ENCODE results near the gene CCDC191.

- TF ChIP-seq EZH2 (IDR thresholded peaks at IDR 0.05; ENCODE audit: borderline replicate concordance, low read depth, low read length, severe bottlenecking) (no peak), CTCF (IDR thresholded peaks at IDR 0.05; ENCODE audit: borderline replicate concordance, extremely low read depth, low read length, poor library complexity, severe bottlenecking) (no peak)
These were observed 90.2 kb downstream of the CCDC191 start for GRCh38 chr3:113966172-113966571.
